H1 (cell line): Measurements from ENCODE around the gene MTX2. TPM values are rescaled to one million over a fixed set of nuclear protein-coding genes. Genes with fewer than 3 reads are reported as not detected.

Experiments
- polyA plus RNA-seq, 7 experiments: library from polyadenylated mRNA; depleted of rRNA in 3 of 7; stranded (reverse) in 5 of 7; unstranded in 2 of 7; fragments of >200 nt in 5 of 7; fragments of 200-250 nt in 2 of 7; gene quantifications; 1 replicate in 5 of 7; 2 replicates in 1 of 7; 4 replicates in 1 of 7; pipeline versions ENCODE4 v1.2.1 to v1.2.3, GENCODE V29; 2011 to 2013; ENCODE audit warnings: missing spikeins in 2 of 7, mixed read lengths in 2 of 7
- total RNA-seq: library from RNA; stranded (reverse); fragmentation: NEBNext Ultra II Directional; extraction: Animal tissue kit (Norgen Biotek cat#: 25700); gene quantifications from 2 replicates; pipeline ENCODE4 v1.2.1, GENCODE V29; 2021

The MTX2 gene
- total and polyA plus RNA-seq, 2 of the 8 experiments (the other 6 are each of a cell fraction or from before 2014, with no cell fraction given) = 33.5 to 38.3 TPM

Other genes starting within 250 kb of the MTX2 start
- gene EVX2, start 185.5 kb upstream of the MTX2 start, total RNA-seq = not detected in 2 replicates
- gene EVX2, start 185.5 kb upstream of the MTX2 start, polyA plus RNA-seq (2011; rRNA removed) = not detected in 2 replicates
- gene HOXD13, start 176.7 kb upstream of the MTX2 start, total RNA-seq = not detected in 2 replicates
- not detected in 2 replicates for gene HOXD13, start 176.7 kb upstream of the MTX2 start, polyA plus RNA-seq (2011; rRNA removed)
- gene HOXD12, start 169.6 kb upstream of the MTX2 start, total RNA-seq = not detected in 2 replicates
- not detected in 2 replicates for gene HOXD12, start 169.6 kb upstream of the MTX2 start, polyA plus RNA-seq (2011; rRNA removed)
- gene HOXD11, start 162.2 kb upstream of the MTX2 start, total RNA-seq = not detected in 2 replicates
- gene HOXD11, start 162.2 kb upstream of the MTX2 start, polyA plus RNA-seq (2011; rRNA removed) = not detected in 2 replicates
- gene HOXD10, start 152.7 kb upstream of the MTX2 start, total RNA-seq = not detected in 2 replicates
- gene HOXD10, start 152.7 kb upstream of the MTX2 start, polyA plus RNA-seq (2011; rRNA removed) = not detected in 2 replicates
- not detected in 2 replicates for gene HOXD9, start 146.7 kb upstream of the MTX2 start, total RNA-seq
- not detected in 2 replicates for gene HOXD9, start 146.7 kb upstream of the MTX2 start, polyA plus RNA-seq (2011; rRNA removed)
- not detected in 2 replicates for gene HOXD8, start 139.7 kb upstream of the MTX2 start, total RNA-seq
- not detected in 2 replicates for gene HOXD8, start 139.7 kb upstream of the MTX2 start, polyA plus RNA-seq (2011; rRNA removed)
- not detected in 2 replicates for gene HOXD4, start 117.9 kb upstream of the MTX2 start, total RNA-seq
- gene HOXD4, start 117.9 kb upstream of the MTX2 start, polyA plus RNA-seq (2011; rRNA removed) = not detected in 2 replicates
- not detected in 2 replicates for gene HOXD3, start 112.1 kb upstream of the MTX2 start, total RNA-seq
- not detected in 2 replicates for gene HOXD3, start 112.1 kb upstream of the MTX2 start, polyA plus RNA-seq (2011; rRNA removed)
- not detected in 2 replicates for gene HOXD1, start 80.8 kb upstream of the MTX2 start, total RNA-seq
- 0.03 TPM in 1 of 2 replicates, not detected in the other for gene HOXD1, start 80.8 kb upstream of the MTX2 start, polyA plus RNA-seq (2011; rRNA removed)